ENCODE results near the gene RXRA.

GRCh38 chr9:134373269-134373668, 47.0 kb downstream of the RXRA start:
- TF ChIP-seq REST (IDR thresholded peaks at IDR 0.05; ENCODE audit: insufficient replicate concordance, low read depth) (no peak), POLR2AphosphoS5 (IDR thresholded peaks at IDR 0.05; ENCODE audit: low read depth) (peak; percentile 71), CTCF (IDR thresholded peaks at IDR 0.05; ENCODE audit: insufficient read depth, low read length) (peak; percentile 28), GABPA (IDR thresholded peaks at IDR 0.05; ENCODE audit: low read depth) (no peak), SPI1 (IDR thresholded peaks at IDR 0.05; ENCODE audit: borderline replicate concordance, low read depth) (no peak)
